HCT116 (cell line): ENCODE data around the gene OCRL.

Experiments used
- CTCF ChIP-seq, 3 experiments: fragments of 200-600 bp in 1 of 3; sonication (generic) in 1 of 3; IDR thresholded peaks in 2 of 3; conservative IDR thresholded peaks in 1 of 3; 2 replicates each; pipeline ENCODE4 v1.5.1; 2012 to 2017; ENCODE audit warnings: low read depth in 2 of 3, low read length in 2 of 3, antibody characterized with exemption in 1 of 3, borderline replicate concordance in 1 of 3, control low read depth in 1 of 3, mild to moderate bottlenecking in 1 of 3, mixed read lengths in 1 of 3, mixed run types in 1 of 3, moderate library complexity in 1 of 3; ENCODE audit not compliant: insufficient read depth in 1 of 3
- ZFX ChIP-seq: fragments of 450-650 bp; IDR thresholded peaks from 2 replicates; pipeline ENCODE4 v1.6.1; 2017
- ZNF274 ChIP-seq: fragments of 200-500 bp; sonication (Bioruptor generic); IDR thresholded peaks from 2 replicates; pipeline ENCODE4 v1.6.1; 2014; ENCODE audit warnings: mild to moderate bottlenecking, low read depth, low read length, inconsistent platforms

DNA sequence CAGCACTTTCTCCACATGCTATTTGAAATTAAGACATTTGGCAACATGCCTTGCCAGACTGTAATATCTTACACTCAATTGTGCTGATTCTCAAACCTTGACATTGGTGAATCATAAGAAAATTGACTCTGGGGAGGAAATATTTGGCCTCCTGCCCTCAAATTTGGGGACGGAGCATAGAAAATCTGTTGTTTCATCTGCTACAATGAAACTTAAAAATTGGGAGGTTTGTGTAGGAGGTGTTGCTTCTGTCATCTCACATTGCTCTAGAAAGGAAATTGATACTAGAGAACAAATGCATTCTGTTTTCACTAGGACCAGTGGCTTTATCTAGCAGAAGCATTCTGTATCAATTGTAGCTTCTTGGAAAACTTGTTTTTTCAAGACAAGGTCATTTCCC lies 5.3 kb downstream of the OCRL start:
- no peak for TF ChIP-seq CTCF (IDR thresholded peaks at IDR 0.05 in 2 of 3, conservative IDR thresholded peaks at IDR 0.05 in 1 of 3; ENCODE audit: borderline replicate concordance in 1 of 3, insufficient read depth in 1 of 3, low read depth in 2 of 3, low read length in 2 of 3)
- TF ChIP-seq ZFX, result no peak
- no peak for TF ChIP-seq ZNF274
